Kidney capillary endothelial cell (primary cell): ENCODE results near the gene SPEF2.

ENCODE experiments used
- DNase-seq: peaks from one replicate; pipeline ENCODE4 v3.0.0-alpha.2; 2018; ENCODE audit warnings: low spot score

Gene SPEF2, protein sequence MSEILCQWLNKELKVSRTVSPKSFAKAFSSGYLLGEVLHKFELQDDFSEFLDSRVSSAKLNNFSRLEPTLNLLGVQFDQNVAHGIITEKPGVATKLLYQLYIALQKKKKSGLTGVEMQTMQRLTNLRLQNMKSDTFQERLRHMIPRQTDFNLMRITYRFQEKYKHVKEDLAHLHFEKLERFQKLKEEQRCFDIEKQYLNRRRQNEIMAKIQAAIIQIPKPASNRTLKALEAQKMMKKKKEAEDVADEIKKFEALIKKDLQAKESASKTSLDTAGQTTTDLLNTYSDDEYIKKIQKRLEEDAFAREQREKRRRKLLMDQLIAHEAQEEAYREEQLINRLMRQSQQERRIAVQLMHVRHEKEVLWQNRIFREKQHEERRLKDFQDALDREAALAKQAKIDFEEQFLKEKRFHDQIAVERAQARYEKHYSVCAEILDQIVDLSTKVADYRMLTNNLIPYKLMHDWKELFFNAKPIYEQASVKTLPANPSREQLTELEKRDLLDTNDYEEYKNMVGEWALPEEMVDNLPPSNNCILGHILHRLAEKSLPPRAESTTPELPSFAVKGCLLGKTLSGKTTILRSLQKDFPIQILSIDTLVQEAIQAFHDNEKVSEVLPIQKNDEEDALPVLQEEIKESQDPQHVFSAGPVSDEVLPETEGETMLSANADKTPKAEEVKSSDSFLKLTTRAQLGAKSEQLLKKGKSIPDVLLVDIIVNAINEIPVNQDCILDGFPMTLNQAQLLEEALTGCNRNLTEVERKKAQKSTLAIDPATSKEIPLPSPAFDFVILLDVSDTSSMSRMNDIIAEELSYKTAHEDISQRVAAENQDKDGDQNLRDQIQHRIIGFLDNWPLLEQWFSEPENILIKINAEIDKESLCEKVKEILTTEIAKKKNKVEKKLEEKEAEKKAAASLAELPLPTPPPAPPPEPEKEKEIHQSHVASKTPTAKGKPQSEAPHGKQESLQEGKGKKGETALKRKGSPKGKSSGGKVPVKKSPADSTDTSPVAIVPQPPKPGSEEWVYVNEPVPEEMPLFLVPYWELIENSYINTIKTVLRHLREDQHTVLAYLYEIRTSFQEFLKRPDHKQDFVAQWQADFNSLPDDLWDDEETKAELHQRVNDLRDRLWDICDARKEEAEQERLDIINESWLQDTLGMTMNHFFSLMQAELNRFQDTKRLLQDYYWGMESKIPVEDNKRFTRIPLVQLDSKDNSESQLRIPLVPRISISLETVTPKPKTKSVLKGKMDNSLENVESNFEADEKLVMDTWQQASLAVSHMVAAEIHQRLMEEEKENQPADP (N-terminal part only)

DNA sequence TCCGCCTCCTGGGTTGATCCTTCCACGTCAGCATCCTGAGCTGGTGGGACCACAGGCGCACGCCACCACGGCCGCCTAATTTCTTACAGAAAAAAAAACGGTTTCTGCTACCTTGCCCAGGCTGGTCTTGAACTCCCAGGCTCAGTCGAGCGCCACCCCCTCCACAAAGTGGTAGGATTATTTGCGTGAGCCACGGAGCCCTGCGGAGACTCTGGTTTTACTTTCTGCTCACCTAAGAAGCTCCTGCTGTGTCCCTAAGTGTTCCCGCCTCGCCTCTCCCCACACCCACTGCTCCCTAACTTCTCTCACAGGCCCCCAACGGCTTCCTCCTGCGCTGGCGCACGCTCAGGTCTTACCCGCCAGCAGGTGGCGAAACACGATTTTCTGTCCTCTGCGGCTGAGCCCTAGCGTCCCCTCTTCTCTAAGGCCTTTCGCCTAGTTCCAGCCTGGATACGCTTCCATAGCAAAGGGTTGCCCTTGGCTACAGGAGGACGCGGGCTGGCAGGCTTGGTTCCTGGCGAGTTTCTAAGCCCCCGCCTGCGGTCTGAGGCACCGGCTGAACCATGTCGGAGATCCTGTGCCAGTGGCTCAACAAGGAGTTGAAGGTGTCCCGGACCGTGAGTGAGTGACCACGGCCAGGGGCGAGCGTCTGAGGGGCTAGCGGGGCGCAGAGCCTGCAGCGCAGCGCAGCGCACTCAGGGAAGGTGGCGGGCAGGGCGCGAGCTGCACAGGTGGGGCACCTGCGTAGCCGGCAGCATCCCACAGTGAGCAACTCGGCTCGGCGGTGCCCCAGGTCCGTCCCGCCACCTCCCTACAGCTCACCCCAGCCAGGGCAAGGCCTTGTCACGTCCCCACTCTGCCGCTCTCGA, at the start of gene SPEF2:
SPEF2 (plus strand) TSS at position 429 of the 869 bp plus-strand sequence; CDS start at position 564, 135 bp downstream.
- peak; percentile 76 for DNase-seq

DNA sequence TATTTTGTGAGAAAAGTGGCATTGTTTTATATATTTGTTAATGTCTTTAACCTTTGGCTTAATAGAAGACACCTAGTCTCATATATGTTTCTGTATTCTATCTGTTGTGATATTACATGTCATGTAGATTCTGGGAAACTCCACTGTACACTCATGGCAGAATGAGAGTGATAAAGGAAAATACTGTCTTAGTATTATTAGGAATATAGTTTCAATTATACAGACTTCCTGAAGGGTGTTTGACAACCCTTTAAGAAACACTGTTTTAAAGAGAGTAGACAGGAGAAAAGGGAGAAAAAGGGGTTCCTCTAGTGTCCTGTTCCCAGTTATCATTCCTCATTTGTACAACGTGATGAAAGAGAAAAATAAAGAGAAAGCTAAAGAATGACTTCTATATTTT, 42.1 kb upstream of the SPEF2 start:
- DNase-seq = no peak

DNA sequence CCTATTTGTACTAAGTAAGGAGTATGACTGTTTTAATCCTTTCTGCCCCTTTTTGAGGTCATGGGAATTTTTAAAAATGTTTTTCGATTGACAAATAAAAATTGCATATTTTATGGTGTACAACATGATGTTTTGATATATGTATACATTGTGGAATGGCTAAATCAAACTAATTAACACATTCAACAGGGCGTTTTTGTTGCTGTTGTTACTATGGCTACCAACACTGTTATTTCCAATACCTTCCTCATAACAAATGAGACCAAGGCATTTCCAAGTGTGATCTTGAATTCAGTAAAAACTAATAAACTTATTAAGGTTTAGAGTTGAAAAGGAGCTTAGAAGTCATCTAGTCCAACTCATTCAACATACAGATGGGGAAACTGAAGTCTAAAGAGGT, 30.2 kb upstream of the SPEF2 start:
- no peak for DNase-seq

DNA sequence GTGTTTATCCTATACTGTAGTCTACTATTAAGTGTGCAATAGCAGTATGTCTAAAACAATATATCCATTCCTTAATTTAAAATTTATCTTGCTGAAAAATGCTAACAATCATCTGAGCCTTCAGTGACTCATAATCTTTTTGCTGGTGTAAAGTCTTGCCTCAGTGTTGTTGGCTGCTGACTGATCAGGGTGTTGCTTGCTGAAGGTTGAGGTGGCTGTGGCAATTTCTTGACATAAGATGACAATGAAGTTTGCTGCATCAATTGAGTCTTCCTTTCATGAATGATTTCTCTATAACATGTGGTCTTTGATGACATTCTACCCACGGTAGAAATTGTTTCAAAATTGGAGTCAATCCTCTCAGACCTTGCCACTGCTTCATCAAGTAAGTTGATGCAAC, 24.3 kb upstream of the SPEF2 start:
- no peak for DNase-seq

DNA sequence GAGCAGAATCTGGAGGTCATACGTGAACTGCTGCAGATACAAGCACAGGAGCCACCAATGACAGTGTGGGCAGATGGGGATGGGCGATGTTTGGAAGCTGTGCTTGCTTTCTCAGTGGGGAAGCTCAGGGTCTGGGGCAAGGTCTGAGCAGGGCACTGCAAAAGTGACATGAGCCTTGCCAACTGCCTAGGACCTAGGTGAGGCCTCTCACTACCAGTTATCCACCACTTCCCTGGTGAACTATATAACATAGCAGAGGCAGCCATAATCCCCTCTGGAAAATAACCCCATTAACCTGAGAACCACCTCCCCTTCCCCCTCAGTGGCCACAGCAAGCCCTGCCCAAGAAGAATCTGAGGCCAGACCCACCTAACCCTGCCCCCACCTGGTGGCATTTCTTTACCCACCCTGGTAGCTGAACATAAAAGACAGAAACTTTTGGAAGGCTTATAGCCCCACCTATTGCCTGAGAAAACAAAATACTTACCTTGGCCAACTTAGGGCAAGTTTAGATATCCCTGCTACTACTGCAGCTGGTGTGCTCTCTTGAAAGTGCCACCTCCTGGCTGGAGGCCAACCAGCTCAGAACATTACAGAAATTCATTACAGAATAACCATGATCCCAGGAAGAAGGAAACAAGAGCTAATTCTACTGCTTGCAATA, 18.8 kb upstream of the SPEF2 start:
- no peak for DNase-seq

DNA sequence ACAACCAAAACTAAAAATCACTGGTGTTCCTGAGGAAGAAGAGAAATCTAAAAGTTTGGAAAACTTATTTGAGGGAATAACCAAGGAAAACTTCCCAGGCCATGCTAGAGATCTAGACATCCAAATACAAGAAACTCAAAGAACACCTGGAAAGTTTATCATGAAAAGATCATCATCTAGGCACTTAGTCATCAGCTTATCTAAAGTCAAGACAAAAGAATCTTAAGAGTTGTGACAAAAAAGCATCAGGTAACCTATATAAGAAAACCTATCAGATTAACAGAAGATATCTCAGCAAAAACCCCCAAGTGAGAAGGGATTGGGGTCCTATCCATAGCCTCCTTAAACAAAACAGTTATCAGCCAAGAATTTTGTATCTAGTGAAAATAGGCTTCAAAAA, 17.1 kb upstream of the SPEF2 start:
- no peak for DNase-seq

DNA sequence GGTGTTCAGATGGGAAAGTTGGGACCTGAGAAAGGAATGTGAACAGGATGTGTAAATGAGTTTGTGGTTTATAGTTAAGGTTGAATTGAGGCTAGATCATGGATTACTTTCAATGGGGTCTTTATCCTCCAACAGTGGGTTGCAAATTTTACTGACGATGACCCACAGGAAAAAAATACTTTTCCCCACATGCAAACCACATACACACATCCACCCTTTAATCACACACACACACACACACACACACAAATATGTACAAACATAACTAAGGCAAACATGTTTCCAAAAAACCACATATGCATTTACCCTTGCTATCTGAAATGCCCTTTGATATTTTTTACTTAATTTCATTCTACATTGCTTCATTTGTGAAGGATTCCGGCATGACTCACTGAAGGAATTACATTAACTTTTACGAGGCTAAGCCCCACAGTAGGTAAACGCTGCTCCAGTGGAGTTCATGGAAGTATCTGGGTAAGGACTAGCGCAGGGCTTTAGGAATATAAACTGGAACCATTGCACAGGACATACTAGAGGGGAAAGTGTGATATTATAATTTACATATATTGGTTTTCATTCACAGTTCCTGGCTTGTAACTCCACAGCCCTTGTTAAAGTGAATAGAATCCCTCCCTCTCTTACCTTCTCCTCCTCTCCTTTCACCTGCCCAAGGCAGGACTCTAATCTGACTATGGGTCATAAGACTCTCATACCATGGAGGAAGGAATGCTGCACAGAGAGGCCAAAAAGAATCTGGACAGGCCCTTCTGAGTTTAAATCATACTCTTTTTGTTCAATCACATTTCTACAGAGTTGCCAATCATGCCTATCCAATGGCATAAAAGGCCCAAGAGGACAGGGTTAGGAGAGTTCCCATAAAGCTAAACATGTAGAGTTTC, 8.5 kb upstream of the SPEF2 start:
- DNase-seq = no peak

DNA sequence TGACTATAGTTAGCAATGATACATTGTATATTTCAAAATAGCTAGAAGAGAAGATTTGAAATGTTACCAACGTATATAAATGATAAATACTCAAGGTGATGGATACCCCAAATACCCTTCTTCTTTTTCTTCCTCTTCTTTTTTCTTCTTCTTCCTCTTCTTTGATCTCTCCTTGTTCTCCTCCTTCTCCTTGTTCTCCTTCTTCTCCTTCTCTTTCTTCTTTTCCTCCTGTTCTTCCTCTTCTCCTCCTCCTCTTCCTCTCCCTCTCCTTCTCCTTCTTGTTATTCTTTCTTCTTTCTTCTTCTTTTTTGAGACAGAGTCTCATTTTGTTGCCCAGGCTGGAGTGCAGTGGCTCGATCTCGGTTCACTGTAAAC, 616 bp upstream of the SPEF2 start:
- DNase-seq = no peak

DNA sequence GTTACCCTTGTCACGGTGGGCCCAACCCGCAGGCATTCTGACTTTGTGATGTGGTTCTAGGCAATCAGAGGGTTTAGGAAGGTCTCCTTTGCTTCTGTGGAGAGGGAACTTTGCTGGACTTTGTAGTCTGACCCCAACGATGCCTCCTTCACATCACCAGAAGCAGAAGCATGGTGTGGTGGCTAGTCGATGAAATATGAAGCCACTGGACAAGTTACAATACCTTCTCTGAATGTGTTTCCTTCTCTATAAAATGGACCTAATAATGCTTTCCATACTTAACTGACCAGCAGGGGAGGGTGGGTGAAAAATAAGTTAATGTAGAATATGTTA, 607 bp downstream of the SPEF2 start:
- no peak for DNase-seq

DNA sequence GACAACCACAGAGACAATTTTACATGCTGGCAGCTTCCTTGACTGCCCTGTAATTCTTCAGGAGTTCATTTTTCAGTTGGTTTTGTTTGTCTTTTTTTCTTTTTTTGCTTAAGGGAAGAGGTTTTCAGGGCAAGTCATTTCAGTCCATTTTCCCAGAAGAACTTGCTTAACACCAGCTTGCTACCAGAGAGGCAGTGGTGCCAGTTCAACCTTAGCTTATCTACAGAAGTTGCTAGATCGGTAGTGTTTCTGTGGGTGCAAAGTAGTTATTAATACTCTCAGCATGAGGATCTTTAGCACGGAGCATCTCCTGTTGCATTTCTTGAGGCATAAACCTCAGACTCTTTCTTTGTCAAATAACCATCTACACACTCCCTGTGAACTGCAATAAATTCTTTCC, 1.1 kb downstream of the SPEF2 start:
- no peak for DNase-seq

DNA sequence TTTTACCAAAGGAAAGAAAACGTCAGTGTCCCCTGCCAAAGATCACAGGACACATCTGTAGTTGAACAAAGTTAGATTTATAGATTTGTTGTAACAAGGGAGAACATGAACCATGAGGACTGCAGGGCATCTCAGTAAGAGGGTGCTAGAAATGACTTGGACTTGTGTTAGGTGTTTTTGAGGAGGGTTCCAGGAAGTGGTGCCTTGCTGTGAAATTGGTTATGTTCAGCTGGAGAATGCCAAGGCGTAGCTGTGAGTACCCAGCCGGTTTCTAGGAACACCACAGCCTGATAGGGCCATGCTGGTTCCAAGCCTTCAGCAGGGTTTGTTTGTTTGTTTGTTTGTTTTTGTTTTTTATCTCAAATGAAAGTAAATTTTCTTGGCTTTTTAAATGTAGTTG, 5.3 kb downstream of the SPEF2 start:
- DNase-seq = no peak

DNA sequence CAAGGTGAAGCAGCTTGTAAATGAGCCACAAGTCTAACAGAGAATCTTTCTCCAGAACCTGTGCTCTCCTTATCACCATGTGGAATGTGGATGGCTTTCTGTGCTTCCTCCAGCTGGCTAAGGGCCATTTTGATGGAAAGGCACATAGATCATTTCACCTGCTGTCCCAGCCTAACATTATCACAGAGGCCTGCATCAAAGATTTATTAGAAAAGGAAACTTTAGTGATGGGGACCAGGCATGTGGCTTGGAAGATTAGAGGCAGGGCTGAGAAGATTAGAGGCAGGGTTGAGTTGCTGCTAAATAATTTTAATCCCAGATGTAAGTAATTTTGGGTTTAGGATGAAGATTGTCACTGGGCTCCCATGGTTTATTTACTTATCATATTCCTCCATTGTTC, 6.3 kb downstream of the SPEF2 start:
- DNase-seq = no peak

DNA sequence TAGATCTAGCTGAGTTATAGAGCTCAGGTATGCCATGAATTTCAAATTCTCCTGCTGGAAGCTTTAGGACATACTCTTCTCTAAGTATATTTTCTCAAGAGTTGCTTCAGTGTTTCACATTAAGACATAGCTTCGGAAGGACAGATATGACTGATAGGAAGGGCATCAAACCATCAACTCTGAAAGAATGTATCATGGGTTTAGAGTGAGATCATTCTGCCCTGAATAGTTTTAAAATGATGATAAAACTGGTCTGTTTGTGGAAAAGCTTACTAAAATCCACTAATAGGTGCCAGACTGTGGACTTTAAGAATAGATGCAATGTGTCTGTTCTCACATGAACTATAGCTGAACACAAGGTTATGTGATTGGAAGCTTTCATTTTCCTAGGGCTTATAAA, 8.4 kb downstream of the SPEF2 start:
- DNase-seq = no peak

DNA sequence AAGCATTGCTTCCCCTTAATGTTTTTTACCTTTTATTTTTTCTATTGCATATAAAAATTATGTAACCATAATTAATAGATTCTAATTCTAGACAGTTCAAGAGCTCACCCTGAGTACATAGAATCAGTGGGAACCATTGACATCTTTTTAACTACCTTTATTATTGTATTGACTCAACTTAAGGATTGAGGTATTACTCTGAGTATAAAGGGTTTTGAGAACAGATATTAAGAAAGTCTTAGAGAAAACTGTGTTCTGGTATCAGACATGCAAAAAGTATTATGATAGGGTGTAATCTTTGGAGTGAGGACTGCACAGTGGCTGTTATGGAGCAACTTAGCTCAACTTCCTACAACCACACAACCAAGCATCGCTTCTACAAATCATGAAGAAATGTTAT, 8.9 kb downstream of the SPEF2 start:
- DNase-seq = no peak

DNA sequence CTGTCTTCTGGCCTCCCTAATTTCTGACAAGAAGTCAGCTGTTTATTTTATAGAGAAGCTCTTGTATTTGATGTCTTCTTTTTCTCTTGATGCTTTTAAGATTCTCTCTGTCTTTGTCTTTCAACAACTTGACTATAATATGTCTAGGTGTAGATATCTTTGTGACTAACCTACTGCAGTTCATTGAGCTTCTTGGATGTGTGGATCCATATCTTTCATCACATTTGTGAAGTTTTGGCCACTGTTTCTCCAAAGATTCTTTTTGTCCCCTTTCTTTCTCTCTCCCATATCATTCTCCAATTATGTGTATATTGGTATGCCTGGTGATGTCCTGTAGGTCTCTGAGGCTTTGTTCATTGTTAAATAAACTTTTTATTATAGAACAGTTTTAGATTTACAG, 16.7 kb downstream of the SPEF2 start:
- no peak for DNase-seq

DNA sequence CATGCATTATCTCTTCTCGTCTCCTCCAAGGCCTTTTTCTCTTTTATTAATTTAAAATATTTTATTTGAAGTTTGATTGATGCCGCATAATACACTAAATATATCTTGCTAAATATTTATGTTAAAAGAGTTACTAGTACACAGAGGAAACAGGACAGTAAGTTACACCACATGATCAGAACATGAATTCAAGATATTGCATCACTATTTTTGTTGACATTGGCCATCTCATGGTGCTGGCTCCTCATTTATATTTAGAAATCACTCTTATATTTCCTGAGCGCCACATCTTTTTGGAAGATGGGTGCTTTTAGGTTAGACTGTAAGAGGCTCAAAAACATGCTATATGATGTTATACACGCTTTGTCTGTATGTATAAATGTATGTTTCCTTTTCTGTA, 23.0 kb downstream of the SPEF2 start:
- no peak for DNase-seq

DNA sequence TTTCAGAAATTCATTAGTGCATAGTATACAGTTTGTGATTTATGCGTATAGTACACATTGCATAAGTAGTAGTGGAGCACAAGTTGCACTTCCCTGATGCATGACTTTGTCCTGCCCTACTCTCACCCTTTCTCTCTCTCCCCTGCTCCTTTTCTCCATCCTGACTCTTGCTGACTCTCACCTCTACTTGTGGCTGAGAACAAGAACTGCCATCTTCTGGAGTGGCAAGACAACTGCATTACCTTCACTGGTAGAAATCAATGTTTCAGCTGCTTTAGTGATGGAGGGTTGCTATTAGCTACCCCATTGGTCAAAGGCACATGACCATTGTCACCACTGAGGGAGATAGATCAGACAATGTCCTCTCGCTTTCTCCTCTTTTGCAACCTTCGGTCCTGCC, 26.9 kb downstream of the SPEF2 start:
- no peak for DNase-seq

DNA sequence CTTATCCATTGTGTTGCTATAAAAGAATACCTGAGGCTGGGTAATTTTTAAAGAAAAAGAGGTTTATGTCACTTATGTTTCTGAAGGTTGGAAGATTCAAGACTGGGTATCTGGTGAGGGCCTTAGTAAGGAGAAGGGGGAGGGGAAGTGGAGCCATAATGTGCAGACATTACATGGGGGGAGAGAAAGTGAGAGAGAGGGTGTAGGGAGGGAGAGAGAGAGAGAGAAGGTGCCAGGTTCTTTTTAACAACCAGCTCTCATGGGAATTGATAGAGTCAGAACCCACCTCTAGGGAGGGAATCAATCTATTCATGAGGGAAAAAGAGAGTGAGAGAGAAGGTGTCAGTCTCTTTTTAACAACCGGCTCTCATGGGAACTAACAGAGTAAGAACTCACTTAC, 29.5 kb downstream of the SPEF2 start:
- no peak for DNase-seq

DNA sequence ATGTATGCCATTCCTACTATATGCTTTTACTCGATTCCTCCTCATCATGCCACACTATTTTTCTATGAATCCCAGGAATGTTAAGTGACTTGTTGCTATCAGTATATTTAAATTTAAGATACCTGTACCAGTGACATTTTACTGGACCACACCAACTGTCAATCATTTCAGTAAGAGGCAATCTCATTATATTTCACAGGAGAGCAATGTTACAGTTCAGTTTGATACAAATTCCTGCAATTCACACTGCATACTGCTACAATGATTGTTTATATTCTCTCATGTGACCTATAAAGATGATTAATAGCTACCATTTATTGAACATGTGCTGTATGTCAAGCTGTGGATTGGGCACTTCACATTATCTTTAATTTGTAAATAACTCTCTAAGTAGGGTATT, 30.0 kb downstream of the SPEF2 start:
- no peak for DNase-seq
